H1 (cell line): ENCODE measurements around the gene C19orf67. TPM values are rescaled to one million over a fixed set of nuclear protein-coding genes. Genes with fewer than 3 reads are reported as not detected.

ENCODE experiments used
- CTCF ChIA-PET: fragments of 300-600 bp; sonication (Branson Sonifier 250); formaldehyde crosslinking; loops from one replicate; lab custom pipeline; 2021; ENCODE audit not compliant: partially characterized antibody; lab: Charles Lee
- POLR2A ChIA-PET: fragments of 300-600 bp; sonication (Branson Sonifier 250); formaldehyde crosslinking; loops from one replicate; lab custom pipeline; 2021; ENCODE audit warnings: inconsistent platforms; ENCODE audit not compliant: partially characterized antibody; lab: Charles Lee
- DNase-seq, 2 experiments: peaks; one replicate each; pipeline versions ENCODE4 v3.0.0 to v3.0.0-alpha.2; 2010 to 2022; ENCODE audit warnings: low spot score in 2 of 2, low read depth in 1 of 2, mixed read lengths in 1 of 2
- FAIRE-seq: peaks from 2 replicates; lab custom pipeline; 2011; peaks lifted over from hg19 to GRCh38; lab: Jason Lieb, UNC
- H2AFZ ChIP-seq: 2 replicates; pipeline ENCODE4 v1.8.1; 2012; ENCODE audit warnings: low read length, inconsistent platforms
- H2AK5ac ChIP-seq: 2 replicates; pipeline ENCODE4 v1.6.1; 2013; ENCODE audit warnings: low read depth, low read length
- H2BK120ac ChIP-seq: replicated peaks from 2 replicates; pipeline ENCODE3; 2013; ENCODE audit warnings: low read depth, low read length, inconsistent platforms
- H2BK12ac ChIP-seq: 2 replicates; pipeline ENCODE4 v1.6.1; 2013; ENCODE audit warnings: low read depth, low read length
- H2BK15ac ChIP-seq: 2 replicates; pipeline ENCODE4 v1.6.1; 2013; ENCODE audit warnings: low read length
- H2BK20ac ChIP-seq: 2 replicates; pipeline ENCODE4 v1.6.1; 2013; ENCODE audit warnings: low read length
- H2BK5ac ChIP-seq: 2 replicates; pipeline ENCODE4 v1.6.1; 2013; ENCODE audit warnings: low read depth, low read length
- H3K14ac ChIP-seq: 2 replicates; pipeline ENCODE4 v1.6.1; 2013; ENCODE audit warnings: inconsistent platforms; ENCODE audit not compliant: insufficient read length
- H3K18ac ChIP-seq: 2 replicates; pipeline ENCODE4 v1.6.1; 2013; ENCODE audit warnings: low read length; ENCODE audit errors: extremely low read depth
- H3K23ac ChIP-seq: 2 replicates; pipeline ENCODE4 v1.6.1; 2013; ENCODE audit warnings: inconsistent platforms; ENCODE audit not compliant: insufficient read length
- H3K23me2 ChIP-seq: 2 replicates; pipeline ENCODE4 v1.6.1; 2013; ENCODE audit warnings: low read depth, low read length
- H3K27ac ChIP-seq: 2 replicates; pipeline ENCODE4 v1.6.1; 2011; ENCODE audit warnings: low read depth, low read length, inconsistent platforms
- H3K27me3 ChIP-seq, 4 experiments: replicated peaks in 1 of 4; 1 replicate in 1 of 4; 2 replicates in 3 of 4; pipeline versions ENCODE4 v1.6.1 to v1.8.1; 2011 to 2013; ENCODE audit warnings: low read length in 3 of 4, mild to moderate bottlenecking in 3 of 4, inconsistent platforms in 2 of 4, mixed read lengths in 2 of 4, moderate library complexity in 1 of 4; ENCODE audit not compliant: control insufficient read depth in 3 of 4, insufficient read depth in 3 of 4; ENCODE audit errors: extremely low read depth in 1 of 4
- H3K36me3 ChIP-seq, 4 experiments: 2 replicates each; pipeline versions ENCODE4 v1.6.1 to v1.8.1; 2011 to 2013; ENCODE audit warnings: mild to moderate bottlenecking in 4 of 4, low read length in 3 of 4, moderate library complexity in 2 of 4, control low read depth in 1 of 4, inconsistent platforms in 1 of 4; ENCODE audit not compliant: insufficient read depth in 4 of 4, control insufficient read depth in 2 of 4
- H3K4ac ChIP-seq: replicated peaks from 2 replicates; pipeline ENCODE3; 2013; ENCODE audit warnings: low read length, low read depth, mixed read lengths, inconsistent platforms; ENCODE audit not compliant: insufficient read length
- H3K4me1 ChIP-seq, 4 experiments: replicated peaks in 1 of 4; 1 replicate in 1 of 4; 2 replicates in 3 of 4; pipeline versions ENCODE4 v1.6.1 to v1.8.1; 2011 to 2013; ENCODE audit warnings: low read length in 3 of 4, inconsistent platforms in 2 of 4, mixed read lengths in 1 of 4; ENCODE audit not compliant: insufficient read depth in 4 of 4, control insufficient read depth in 3 of 4
- H3K4me2 ChIP-seq, 2 experiments: 2 replicates each; pipeline versions ENCODE4 v1.6.1 to v1.8.1; 2011 to 2013; ENCODE audit warnings: low read depth in 2 of 2, low read length in 2 of 2, control low read depth in 1 of 2, inconsistent platforms in 1 of 2, mild to moderate bottlenecking in 1 of 2; ENCODE audit not compliant: insufficient read depth in 1 of 2
- H3K4me3 ChIP-seq, 4 experiments: fragments of 200-600, 300-600 bp in 1 of 4; sonication (generic), shearing (Covaris generic), sonication (Bioruptor Twin) in 1 of 4; 2 replicates each; pipeline versions ENCODE4 v1.5.1 to v1.8.1; 2011 to 2016; ENCODE audit warnings: low read length in 4 of 4, low read depth in 3 of 4, control low read depth in 2 of 4, inconsistent platforms in 2 of 4, mild to moderate bottlenecking in 2 of 4, mixed read lengths in 1 of 4, moderate library complexity in 1 of 4; ENCODE audit not compliant: insufficient read depth in 2 of 4; ENCODE audit errors: extremely low read depth in 1 of 4
- H3K56ac ChIP-seq: replicated peaks from 2 replicates; pipeline ENCODE3; 2013; ENCODE audit warnings: low read depth, mild to moderate bottlenecking, mixed read lengths, low read length, inconsistent platforms; ENCODE audit not compliant: insufficient read length
- H3K79me1 ChIP-seq: 2 replicates; pipeline ENCODE4 v1.6.1; 2013; ENCODE audit warnings: low read depth, low read length, control low read depth
- H3K79me2 ChIP-seq, 2 experiments: 2 replicates each; pipeline versions ENCODE4 v1.6.1 to v1.8.1; 2012 to 2013; ENCODE audit warnings: low read length in 2 of 2, mild to moderate bottlenecking in 2 of 2, inconsistent platforms in 1 of 2; ENCODE audit not compliant: insufficient read depth in 2 of 2, control insufficient read depth in 1 of 2
- H3K9ac ChIP-seq, 4 experiments: replicated peaks in 1 of 4; 1 replicate in 1 of 4; 2 replicates in 3 of 4; pipeline versions ENCODE4 v1.6.1 to v1.8.1; 2011 to 2013; ENCODE audit warnings: low read depth in 3 of 4, low read length in 3 of 4, control low read depth in 2 of 4, mild to moderate bottlenecking in 2 of 4, moderate library complexity in 2 of 4, inconsistent platforms in 1 of 4; ENCODE audit errors: extremely low read depth in 1 of 4
- H3K9me3 ChIP-seq, 2 experiments: 2 replicates each; pipeline versions ENCODE4 v1.6.1 to v1.8.1; 2012 to 2013; ENCODE audit warnings: mild to moderate bottlenecking in 2 of 2, moderate library complexity in 2 of 2, control low read depth in 1 of 2, inconsistent platforms in 1 of 2, low read depth in 1 of 2, low read length in 1 of 2, mixed read lengths in 1 of 2; ENCODE audit not compliant: insufficient read depth in 2 of 2
- H4K20me1 ChIP-seq, 2 experiments: replicated peaks in 1 of 2; 2 replicates each; pipeline versions ENCODE3 to v1.8.1; 2011 to 2013; ENCODE audit warnings: inconsistent platforms in 2 of 2, low read length in 2 of 2, mild to moderate bottlenecking in 1 of 2; ENCODE audit not compliant: insufficient read depth in 2 of 2, control insufficient read depth in 1 of 2
- H4K5ac ChIP-seq: 2 replicates; pipeline ENCODE4 v1.6.1; 2013; ENCODE audit warnings: low read length, low read depth, mixed read lengths, inconsistent platforms; ENCODE audit not compliant: insufficient read length
- H4K8ac ChIP-seq: 2 replicates; pipeline ENCODE4 v1.8.0; 2013; ENCODE audit warnings: mild to moderate bottlenecking, moderate library complexity, low read length, inconsistent platforms; ENCODE audit not compliant: insufficient read depth; ENCODE audit errors: extremely low read depth
- H4K91ac ChIP-seq: replicated peaks from 2 replicates; pipeline ENCODE3; 2013; ENCODE audit warnings: low read length, mixed read lengths, inconsistent platforms; ENCODE audit not compliant: insufficient read length
- BRCA1 ChIP-seq: IDR thresholded peaks from 2 replicates; pipeline ENCODE4 v1.6.1; 2012; ENCODE audit warnings: low read depth, low read length, improper control_type of control experiment
- CTBP2 ChIP-seq: IDR thresholded peaks from 2 replicates; pipeline ENCODE4 v1.7.0; 2011; ENCODE audit warnings: borderline replicate concordance, mild to moderate bottlenecking, moderate library complexity, mixed read lengths, low read length; ENCODE audit not compliant: insufficient read depth, insufficient read length
- CTCF ChIP-seq, 3 experiments: IDR thresholded peaks; 1 replicate in 2 of 3; 2 replicates in 1 of 3; pipeline versions ENCODE4 v1.5.1 to v1.6.1; 2011; ENCODE audit warnings: low read length in 3 of 3, mild to moderate bottlenecking in 3 of 3, inconsistent platforms in 2 of 3, low read depth in 1 of 3, moderate library complexity in 1 of 3; ENCODE audit not compliant: insufficient read depth in 1 of 3; ENCODE audit errors: control extremely low read depth in 1 of 3
- JUN ChIP-seq: IDR thresholded peaks from 2 replicates; pipeline ENCODE4 v1.6.1; 2011; ENCODE audit warnings: low read depth, mild to moderate bottlenecking, improper control_type of control experiment, low read length
- MAFK ChIP-seq: IDR thresholded peaks from 2 replicates; pipeline ENCODE4 v1.6.1; 2012; ENCODE audit warnings: low read depth, mild to moderate bottlenecking, improper control_type of control experiment, low read length
- SIX5 ChIP-seq: IDR thresholded peaks from 2 replicates; pipeline ENCODE4 v1.6.1; 2011; ENCODE audit warnings: mild to moderate bottlenecking, low read depth, low read length
- TBP ChIP-seq: IDR thresholded peaks from 2 replicates; pipeline ENCODE4 v1.6.1; 2011; ENCODE audit warnings: low read depth, low read length, improper control_type of control experiment
- ZNF274 ChIP-seq: IDR thresholded peaks from 2 replicates; pipeline ENCODE4 v1.7.0; 2012; ENCODE audit warnings: low read length, borderline replicate concordance; ENCODE audit errors: extremely low read depth
- WGBS, 2 experiments: shearing (Covaris generic) in 1 of 2; methylation state at CpG; one replicate each; pipeline versions ENCODE4 v1.1.6 to v1.1.7; 2013 to 2015; ENCODE audit warnings: low lambda C conversion rate in 2 of 2, mixed read lengths in 2 of 2, inconsistent platforms in 1 of 2, low coverage in 1 of 2, missing lambda C conversion rate in 1 of 2; ENCODE audit not compliant: insufficient replicate concordance in 2 of 2, insufficient coverage in 1 of 2, insufficient read length in 1 of 2; ENCODE audit errors: extremely low coverage in 1 of 2, missing lambda C conversion rate in 1 of 2; 5-methylcytosine and 5-hydroxymethylcytosine counted together
- polyA plus RNA-seq, 7 experiments: library from polyadenylated mRNA; depleted of rRNA in 3 of 7; stranded (reverse) in 5 of 7; unstranded in 2 of 7; fragments of >200 nt in 5 of 7; fragments of 200-250 nt in 2 of 7; gene quantifications; 1 replicate in 5 of 7; 2 replicates in 1 of 7; 4 replicates in 1 of 7; pipeline versions ENCODE4 v1.2.1 to v1.2.3, GENCODE V29; 2011 to 2013; ENCODE audit warnings: missing spikeins in 2 of 7, mixed read lengths in 2 of 7
- total RNA-seq: library from RNA; stranded (reverse); fragmentation: NEBNext Ultra II Directional; extraction: Animal tissue kit (Norgen Biotek cat#: 25700); gene quantifications from 2 replicates; pipeline ENCODE4 v1.2.1, GENCODE V29; 2021

C19orf67 gene
- total and polyA plus RNA-seq, 2 of the 8 experiments (the other 6 are each of a cell fraction or from before 2014, with no cell fraction given): 0.12 TPM; not detected in 1

- no peak for TF ChIP-seq MAFK
- no peak for TF ChIP-seq SIX5
- no peak for TF ChIP-seq BRCA1
- TF ChIP-seq CTBP2: no peak
- no peak for TF ChIP-seq TBP
- TF ChIP-seq JUN: no peak
- no peak for TF ChIP-seq ZNF274
- no peak for TF ChIP-seq CTCF (IDR thresholded peaks at IDR 0.05; ENCODE audit: control extremely low read depth in 1 of 3, insufficient read depth in 1 of 3, low read depth in 1 of 3, low read length in 3 of 3)
- Histone ChIP-seq H3K23ac (no peak overlapping the region), H2BK15ac (no peak overlapping the region), H4K8ac (no peak overlapping the region), H3K23me2 (no peaks in the 10 kb centered on the region), H3K36me3 (no peaks in the 10 kb centered on the region), H2AK5ac (no peak overlapping the region), H3K27me3 (peaks cover 0 to 4% (median 2%) of the 10 kb centered on the region in 4 experiments; a peak in 3 of 7 replicates), H3K56ac (no peak overlapping the region), H3K79me1 (no peaks in the 10 kb centered on the region), H4K20me1 (no peaks in the 10 kb centered on the region), H3K4me2 (no peak overlapping the region), H3K18ac (no peak overlapping the region), H2BK12ac (no peak overlapping the region), H3K4me1 (peaks cover 0 to 3% (median 1%) of the 10 kb centered on the region in 4 experiments; a peak in 2 of 7 replicates), H4K5ac (no peak overlapping the region), H3K27ac (no peak overlapping the region), H2AFZ (no peak overlapping the region), H2BK5ac (no peak overlapping the region), H4K91ac (no peak overlapping the region), H3K14ac (no peak overlapping the region), H3K4ac (no peak overlapping the region), H3K79me2 (no peaks in the 10 kb centered on the region), H2BK120ac (no peak overlapping the region), H2BK20ac (no peak overlapping the region), H3K9me3 (no peaks in the 10 kb centered on the region), H3K4me3 (no peak overlapping the region), H3K9ac (no peak overlapping the region)
- 77% methylated on average over 2 of the region's 2 CpGs; no CpG with 5 or more reads in 1 of the 2 experiments for WGBS, 2 experiments
- POLR2A ChIA-PET: no interaction called here
- CTCF ChIA-PET: interaction anchor here (1.3 kb wide), 1 partner anchor 20 kb away, joined by 3 read pairs; no protein-coding TSS in a partner anchor
- no peak for FAIRE-seq
- no peak for DNase-seq
Measured at GRCh38 chr19:14066134-14066533, 19.4 kb downstream of the C19orf67 start.
